Limb (tissue), 2 donors: ENCODE measurements around the gene NTRK2.

Experiments
- DNase-seq, 2 donors: peaks; one replicate each; pipeline ENCODE4 v3.0.0-alpha.2; 2016; ENCODE audit errors: extremely low spot score in 2 of 2

NTRK2 gene

DNA sequence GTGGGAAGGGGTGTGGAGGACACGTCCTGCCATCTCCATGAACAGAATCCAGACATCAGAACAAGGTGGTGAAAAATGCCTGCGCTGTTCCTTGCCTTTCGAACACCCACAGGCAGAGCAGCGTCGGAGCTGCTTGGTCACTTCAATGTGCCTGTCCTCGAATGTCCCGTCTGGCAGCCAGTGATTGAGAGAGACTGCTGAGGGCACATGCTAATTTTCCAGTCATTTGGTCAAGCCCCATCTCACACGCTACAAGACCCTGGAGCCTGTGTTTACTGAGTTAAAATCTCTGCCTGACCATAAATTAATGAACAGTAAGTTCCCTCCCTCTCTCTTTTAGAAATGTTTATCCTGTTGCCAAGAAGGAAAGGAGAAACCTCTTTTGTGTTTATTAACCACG, 149.3 kb downstream of the NTRK2 start:
- no peak for DNase-seq

DNA sequence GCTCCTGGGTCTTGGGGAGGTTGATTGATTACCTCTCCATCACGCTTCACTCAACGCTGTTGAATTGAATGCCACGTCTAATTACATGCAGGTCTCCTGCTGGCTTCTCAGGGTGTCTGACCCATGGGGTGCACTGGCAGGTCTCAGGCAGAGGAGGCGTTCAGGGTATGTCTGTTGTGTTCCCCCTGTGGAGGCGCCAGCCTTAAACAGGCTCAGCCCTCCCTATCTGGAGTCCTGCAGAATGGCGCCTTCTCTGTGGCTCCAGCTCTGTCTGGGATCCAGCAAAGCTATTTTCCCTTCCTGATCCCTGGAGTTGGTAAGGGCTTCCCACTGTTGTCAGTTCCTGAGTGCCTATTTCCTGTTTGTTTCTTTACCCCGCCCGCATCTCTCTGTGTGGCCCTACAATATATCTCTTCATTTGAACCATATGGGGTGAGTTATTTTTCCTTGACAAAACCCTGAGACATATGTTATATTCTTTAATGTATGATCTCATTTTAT, 150.0 kb downstream of the NTRK2 start:
- DNase-seq, result no peak

DNA sequence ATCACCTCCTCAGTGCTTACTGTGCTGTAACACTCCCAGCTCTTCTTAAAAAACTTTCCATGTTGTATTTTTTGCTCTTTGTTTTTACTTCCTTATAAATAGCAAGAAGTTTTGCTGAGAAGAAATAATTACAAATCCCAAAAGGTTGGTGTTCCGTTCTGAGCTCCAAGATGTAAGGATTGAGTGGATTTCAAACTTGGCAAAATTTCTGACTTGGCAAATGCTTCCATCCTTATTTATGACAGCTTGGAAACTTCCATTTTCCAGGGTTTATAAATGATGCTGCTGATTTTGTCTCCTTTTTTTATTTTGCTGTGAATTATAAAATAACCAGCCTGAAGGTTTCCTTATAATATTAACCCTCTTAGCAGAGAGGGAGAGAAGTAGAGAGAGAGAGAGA, 151.9 kb downstream of the NTRK2 start:
- peak in 1 of 2 donors; percentile 72 for DNase-seq

DNA sequence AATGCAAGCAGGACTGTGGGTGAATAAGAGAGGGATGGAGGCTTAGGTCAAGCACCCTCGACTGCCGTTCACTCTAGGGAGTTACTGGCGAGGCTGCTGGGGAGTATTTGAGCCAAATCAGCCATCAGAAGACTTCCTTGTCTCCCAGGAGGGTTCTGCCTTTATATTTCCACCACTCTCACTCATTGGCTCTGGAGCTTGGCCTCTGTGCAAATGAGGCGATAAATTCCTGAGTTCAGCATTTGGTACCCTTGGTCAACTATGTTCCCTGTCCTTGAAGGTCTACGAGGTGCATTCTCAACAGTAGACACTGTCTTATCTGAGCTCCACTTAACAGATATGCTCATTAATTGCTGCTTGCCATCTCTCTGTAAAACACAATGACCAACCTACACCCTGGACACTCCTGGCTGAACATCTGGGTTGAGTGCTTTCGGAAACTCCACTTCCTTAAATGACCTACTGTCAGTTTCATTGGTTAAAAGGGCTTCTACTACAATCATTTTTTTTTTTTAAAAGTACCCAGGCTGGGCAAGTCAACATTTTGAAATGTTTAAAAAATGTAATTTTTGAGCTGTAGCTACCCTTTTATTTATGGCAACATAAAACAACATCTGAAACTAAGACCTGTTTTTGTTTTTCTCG, 153.2 kb downstream of the NTRK2 start:
- no peak for DNase-seq

DNA sequence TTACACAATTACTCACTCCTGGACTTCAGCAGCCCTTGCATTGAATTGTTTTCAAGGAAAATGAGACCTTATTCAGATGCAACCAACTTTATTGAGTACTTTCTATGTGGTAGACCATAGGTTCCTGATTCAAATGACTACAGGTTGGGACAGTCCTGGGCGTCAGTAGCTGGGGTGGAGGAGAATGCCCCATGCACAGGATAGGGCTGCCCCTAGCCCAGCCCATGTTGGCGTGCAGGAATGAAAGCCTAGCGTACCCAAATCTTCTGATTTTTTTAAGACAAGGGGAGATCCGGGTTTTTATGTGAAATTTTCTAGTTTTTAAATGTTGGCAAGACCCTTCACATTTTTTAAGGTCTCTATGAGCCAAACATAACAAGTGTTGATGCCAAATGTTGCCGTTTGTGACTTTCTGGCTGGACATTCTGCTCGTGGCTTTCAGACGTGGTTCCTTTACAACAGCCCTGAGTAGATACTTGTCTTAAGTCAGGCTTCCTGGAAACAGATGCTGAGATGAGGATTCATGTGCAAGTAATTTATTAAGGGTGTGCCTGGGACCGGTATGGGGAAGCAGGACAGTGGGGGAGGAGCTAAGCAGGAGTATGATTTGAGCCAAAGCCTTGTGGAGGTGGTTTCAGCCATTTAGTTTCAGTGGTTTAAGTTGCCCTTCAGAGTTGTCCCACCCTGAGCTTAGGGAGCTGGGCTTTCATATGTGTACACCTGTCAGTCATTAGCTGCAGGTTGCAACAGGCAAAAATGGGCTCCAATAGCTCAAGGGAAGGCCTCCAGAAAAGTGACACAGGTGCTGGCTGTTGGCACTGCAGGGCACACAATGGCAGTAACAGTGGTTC, 154.1 kb downstream of the NTRK2 start:
- peak in 1 of 2 donors; percentile 63 for DNase-seq

DNA sequence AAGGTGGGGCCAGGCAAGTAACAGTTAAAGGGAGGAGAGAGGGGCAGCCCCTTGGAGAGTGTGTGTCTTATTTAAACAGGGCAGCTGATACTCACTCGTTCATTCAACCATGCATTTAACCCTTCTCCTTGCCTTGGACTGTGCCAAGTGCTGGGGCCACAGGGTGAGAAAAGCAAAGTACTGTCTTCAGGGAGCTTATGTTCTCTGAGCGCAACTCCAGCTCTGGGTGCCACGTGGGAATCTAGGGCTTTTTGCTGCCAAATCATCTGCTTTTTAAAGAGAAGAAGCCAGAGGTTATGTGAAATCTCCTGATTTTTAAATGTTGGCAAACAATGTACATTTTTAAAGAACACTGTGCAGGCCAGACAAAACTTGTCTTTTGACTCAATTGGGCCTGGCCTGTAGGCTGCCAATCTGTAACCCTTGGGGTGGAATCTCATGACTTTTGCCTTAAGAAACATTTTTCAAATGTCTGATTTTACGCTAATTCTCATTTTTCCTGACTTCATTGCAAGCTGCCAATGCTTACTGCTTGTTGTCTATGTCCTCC, 157.8 kb downstream of the NTRK2 start:
- no peak for DNase-seq

DNA sequence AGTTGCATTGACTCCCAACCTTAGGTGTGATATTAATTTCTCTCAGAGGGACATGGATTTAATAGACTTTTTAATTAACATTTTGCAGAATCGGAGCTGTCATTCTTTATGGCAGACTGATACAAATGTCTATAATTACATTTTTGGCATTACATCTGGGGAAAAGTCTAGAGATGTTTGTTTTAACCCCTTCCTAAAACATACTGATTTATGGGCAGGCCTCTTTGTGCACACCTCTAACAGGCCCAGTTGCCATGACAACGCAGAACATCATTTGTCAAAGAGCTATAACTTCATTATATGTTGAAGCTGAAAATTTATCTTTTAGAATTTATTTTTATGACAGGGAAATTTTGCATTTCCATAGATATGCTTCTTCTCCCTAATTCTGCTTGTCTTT, 158.5 kb downstream of the NTRK2 start:
- DNase-seq, result no peak

DNA sequence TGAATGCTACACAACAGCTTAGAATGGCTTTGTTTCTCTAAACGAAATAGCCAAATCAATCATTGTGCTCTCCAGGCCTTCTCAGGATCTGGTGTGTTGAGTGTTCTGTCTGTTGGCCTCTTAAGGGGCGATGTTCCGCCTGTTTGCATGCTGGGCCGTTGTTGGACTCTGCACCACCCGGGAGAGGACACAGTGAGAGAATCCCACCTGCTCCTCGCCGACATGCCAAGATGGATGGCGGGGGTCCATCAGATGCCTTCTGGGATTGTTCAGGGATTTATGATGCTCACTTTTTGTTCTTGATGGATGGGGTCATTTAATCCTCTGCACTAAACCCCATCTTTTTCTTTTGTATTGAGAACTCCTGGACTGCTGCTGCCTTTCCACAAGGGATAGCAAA, 159.9 kb downstream of the NTRK2 start:
- no peak for DNase-seq

DNA sequence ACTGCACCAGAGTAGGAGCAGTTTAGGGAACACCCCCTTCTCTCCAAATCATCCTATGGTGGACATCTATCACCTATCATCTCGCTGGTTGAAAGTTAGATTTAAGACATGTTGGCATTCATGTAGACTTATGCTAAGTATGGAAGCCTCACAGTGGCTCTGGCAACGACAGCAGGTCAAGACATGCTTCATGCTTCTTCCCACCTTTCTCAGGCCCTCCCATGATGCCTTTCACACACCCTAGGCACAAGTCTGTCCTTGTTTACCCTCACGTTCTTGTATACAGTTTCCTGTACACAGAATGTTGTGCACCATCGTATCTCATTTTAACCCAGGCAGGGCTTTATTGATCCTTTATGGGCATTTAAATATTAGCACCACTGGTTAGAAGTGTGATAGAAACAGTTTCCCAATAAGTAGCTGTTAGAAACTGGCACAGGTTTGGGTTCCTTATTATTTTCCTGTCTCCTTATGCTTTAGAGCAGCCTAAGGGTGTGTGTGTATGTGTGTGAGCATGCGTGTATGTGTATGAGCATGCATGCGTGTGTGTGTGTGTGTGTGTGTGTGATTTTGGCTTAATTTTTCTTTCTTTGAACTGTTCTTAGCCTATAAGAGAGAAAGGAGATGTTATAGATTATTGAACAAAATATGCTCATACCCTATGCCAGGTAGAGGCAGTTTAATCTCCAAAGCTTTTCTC, 160.6 kb downstream of the NTRK2 start:
- no peak for DNase-seq

DNA sequence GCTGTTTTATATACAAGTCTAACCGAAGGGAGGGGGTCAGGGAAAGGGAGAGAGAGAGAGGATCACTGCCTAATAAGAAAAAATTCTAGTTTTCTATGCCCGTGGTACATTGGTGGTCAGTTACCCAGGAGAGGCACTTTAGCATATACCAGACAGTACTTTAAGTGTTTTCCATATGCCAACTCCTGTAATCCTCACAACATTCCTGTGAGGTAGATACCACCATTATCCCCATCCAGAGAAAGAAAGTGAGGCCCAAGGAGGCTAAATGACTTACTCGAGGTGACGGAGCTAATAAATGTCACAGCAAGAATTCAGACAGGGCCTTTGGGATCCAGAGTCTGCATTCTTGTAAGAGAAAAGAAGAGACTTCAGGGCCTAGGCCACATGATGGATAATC, 161.8 kb downstream of the NTRK2 start:
- no peak for DNase-seq

DNA sequence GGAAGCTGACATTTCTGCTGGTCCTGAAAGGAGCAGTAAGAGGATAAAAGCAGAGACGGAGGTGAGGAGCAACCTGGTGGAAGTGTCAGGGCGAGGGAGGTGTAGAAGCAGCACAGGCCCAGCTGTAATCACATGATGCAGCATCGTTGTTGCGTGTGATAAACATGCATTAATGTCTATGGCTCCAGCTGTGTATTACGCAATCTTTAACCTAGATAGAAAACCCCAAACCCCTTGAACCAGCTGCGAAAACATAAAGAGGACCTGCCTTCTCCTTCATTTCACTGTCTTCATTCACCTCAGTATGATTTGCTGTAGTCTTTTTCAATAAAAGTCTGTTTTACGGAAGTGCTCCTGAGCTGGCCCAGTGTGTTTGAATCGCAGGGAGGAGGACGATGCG, 162.9 kb downstream of the NTRK2 start:
- DNase-seq, result no peak

DNA sequence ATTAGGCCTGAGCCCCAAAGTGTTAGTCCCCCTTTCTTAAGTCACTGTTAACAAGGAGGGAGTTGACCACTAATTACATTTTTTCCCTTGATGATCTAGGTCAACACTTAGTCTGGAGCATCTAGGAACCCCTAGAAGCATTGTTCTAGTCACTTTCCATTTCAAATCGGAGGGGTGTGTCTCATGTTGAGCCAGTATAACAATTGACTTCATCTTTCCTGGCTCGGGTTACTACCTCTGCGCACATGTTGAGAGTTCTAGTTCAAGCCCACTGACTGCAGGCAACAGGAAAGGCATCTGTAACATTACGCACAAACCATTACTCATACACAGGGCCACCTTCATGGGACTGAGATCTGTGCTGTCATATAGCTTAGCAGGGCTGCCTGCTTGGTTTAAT, 164.9 kb downstream of the NTRK2 start:
- DNase-seq, result no peak

DNA sequence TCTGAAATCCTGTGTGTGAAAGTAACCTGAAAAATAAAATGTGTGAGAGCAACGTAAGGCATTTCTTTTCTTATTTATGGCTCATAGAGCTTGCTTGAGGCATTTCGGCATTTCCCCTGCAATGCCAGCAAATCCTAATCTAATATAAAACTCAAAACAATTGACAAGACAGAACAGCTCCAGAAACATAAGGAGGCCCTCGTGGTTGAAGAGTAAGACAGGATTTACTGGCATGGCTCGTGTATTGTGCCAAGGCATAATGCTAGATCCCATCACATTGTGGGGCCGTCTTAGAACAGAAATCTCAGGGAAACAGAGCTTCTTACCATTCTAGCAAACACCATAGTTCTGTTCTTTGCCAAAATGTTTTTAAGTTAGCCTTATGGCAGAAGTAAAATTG, 166.2 kb downstream of the NTRK2 start:
- DNase-seq, result no peak

DNA sequence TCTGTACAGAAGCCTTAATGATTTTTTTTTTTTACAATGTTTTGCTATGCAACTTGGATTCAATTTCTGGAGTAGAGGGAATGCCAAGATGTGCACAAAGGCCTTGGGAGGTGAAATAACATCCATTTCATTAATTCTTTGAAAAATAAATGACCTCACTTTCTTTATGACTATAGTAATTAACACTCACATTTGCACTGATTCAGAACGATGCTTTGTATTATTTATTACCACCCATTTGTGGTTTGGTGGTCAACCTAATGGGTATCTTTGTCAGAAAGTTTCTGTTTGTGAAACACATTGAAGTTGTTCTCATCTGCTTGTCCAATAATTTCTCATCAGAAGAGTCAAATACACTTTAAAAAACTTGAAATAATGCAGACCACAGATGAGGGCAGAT, 169.3 kb downstream of the NTRK2 start:
- no peak for DNase-seq

DNA sequence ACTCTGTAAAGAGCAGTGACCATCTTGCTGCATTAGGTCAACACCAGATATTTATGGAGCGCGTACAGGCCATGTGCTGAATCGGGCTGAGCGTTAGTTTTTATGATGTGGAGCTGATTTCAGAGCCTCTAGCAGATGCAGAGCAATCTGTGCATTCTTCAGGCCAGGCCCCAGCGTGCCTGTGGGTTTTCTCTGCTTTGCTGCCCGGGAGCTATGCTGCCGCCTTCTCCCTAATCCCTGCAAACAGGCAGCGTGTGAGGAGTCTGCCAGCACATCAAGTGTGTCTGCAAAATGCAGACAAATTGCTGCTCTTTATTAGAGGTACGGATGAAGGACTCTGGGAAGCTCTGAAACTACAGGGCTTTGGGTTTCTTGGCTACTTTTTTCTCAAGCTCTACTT, 170.0 kb downstream of the NTRK2 start:
- peak in 1 of 2 donors; percentile 71 for DNase-seq

DNA sequence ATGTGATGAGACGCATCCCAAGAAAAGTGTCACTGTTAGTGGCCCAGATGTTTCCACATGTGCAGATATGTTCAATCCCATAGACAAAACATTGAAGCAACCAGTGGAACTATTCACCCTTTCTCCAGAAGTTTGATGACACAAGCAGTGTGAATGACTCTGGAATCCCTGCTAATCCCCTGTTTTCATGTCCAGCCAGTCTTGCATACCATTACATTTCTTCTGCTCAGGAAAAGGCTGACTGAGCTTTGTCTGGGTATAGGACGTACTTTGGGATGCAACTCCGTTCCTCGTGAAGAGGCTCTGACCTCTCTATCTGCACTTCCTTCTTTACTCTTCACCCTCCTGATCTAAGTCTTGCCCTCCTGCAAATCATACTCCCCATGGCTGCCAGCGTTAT, 172.4 kb downstream of the NTRK2 start:
- no peak for DNase-seq

DNA sequence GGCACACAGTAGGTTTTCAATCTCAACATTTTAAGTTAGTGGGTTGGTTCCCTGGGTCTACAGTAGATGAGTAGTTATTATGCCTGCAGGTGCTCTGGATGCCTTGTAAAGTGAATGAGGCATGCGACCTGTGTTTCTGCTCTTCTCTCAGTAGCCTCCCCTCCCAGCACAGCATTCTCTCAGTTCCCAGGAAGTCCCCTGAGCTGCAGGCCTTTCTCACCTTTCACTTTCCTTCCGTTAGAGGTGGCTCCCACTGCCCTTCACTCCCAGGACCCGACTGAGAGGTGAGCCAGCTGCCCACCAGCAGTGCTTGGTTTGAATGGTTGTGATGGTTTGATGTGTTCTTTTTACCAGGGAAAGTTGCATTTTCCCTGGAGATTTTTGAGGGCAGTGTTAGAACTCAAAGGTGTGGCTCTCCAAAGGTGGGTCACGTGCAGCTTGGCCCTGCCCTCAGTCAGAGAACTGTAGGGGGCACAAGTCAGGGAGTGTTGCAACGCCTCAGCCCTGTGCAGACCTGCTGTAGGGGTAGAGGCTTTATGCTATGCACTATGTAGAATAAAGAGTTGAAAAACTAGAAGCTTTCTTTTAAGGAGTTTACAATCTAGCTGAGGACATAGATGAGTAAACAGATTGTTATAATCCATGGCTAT, 173.8 kb downstream of the NTRK2 start:
- DNase-seq, result no peak

DNA sequence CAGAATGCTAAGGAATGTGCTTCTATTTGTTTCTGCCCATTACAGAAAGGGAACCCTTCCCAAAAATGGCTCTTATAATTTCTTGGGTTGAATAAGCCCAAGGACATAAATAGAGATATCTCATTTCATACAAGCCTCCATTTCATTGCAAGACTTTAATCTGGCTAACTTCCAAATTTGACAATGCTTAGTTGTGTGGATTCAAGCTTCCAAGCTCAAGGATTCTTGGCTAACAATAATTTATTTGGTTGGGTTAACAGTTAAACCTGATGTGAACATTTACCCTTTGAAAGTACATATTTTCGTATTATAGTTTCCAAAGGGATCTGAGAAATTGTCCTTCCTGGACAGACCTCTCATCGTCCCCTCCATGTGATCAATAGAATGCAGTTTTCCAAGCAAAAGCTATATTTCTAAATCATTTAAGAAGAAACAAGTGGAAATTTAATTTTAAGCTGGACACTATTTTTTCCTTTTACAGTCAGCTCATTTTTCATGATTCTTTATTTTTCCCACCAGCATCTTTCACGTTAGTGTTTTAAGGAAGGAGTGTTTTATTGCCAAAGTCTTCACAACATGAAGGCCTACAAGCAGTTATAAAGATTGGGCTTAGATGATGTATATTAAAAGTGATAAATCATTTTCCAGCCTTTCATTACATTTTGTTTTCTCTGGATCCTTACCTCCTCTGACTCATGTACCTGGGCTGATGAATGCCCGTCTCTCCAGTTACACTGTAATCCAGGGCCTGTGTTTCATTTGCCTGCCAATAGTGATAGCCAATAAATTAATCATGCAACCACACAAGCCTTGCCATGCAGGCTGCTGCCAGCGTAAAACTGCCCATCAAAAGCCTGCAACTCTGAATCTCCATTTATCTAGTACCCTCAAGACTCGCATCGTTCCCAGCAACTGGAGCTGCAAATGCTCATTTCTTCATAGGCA, 176.7 kb downstream of the NTRK2 start:
- DNase-seq, result peak in 1 of 2 donors; percentile 52

DNA sequence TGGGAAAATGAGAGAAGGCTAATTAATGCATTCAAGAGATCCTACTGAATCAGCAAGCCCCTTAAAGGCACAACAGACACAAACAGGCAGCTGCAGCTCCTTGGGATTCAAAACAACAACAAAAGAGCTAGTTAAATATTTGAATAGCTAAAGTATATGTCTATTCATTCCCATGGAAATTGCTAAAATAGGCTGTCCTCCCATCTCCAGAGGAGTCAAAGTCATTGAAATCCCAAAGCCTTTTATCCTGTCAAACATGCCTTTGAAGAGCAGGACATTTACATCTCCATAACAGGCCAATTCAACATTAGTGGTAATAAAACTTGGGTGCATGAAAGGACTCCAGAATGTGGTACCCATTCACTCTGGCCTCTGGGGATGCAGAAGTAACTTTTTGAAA, 177.4 kb downstream of the NTRK2 start:
- DNase-seq, result no peak

DNA sequence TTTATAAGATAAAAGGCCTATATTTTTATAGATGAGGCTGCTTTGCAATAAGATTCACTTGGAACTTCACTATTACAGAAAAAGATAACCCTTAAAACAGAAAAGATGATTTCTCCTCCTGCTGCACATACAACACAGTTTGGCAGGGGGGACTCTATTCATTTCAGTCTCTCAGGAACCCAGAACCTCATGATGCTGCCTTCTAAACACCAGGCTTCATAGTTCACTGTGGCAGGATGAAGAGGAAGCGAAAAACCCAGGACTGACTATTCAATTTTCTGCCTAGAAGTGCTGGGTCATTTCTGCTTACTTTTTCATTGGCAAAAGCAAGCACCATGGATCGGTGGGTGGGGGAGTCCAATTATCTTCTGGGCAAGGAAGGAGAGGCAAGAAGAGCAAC, 179.5 kb downstream of the NTRK2 start:
- no peak for DNase-seq
